Stimulated activated CD8-positive, alpha-beta memory T cell treated with anti-CD3 and anti-CD28 coated beads, Interleukin-4, amount 100 ng/mL, for 4 hours (primary cell): ENCODE results near the gene RASL12.

Experiments
- DNase-seq, 2 donors: peaks; one replicate each; pipeline ENCODE4 v3.0.0-alpha.2; 2020; ENCODE audit warnings: low read depth in 2 of 2, low spot score in 1 of 2

RASL12 gene

DNA sequence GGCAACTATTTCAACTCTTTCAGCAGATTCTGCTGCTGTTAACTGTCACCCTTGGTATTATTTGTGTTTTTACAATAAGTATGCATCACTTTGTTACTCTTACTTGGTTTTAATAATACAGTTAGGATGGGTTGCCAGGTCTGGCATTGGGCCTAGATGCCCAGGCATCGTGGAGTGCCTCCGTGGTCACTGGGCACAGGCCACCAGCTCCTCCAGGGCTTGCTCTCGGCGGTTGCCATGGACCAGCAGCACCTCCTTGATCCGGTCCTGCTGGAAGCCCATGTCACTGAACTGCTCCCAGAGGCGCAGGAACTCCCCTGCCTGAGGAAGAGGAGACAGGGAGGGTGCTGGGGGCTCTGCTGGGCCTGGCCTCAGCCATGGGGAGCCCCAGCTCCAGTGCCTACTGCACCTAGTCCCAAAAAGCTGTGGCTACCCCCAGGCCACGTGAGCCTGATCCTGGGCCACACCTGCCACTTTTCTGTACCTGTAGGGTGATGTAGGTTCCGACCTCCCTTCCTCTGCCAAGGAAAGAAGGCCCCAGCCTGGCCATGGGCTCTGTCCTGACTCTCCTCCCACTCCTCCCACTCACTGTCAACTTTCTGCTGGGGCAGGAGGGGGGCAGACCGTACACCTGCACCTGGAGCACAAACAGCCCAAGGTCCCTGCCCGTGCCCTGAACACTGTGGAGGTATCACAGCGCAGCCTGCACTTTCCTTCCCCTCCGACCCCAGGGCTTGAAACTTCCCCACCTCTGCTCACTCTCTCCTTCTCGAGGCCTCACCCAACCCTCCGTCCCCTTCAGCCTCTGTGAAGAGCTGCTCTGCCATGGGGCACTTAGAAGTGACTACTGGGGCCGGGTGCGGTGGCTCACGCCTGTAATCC lies 25.4 kb upstream of the RASL12 start:
- DNase-seq, result no peak

DNA sequence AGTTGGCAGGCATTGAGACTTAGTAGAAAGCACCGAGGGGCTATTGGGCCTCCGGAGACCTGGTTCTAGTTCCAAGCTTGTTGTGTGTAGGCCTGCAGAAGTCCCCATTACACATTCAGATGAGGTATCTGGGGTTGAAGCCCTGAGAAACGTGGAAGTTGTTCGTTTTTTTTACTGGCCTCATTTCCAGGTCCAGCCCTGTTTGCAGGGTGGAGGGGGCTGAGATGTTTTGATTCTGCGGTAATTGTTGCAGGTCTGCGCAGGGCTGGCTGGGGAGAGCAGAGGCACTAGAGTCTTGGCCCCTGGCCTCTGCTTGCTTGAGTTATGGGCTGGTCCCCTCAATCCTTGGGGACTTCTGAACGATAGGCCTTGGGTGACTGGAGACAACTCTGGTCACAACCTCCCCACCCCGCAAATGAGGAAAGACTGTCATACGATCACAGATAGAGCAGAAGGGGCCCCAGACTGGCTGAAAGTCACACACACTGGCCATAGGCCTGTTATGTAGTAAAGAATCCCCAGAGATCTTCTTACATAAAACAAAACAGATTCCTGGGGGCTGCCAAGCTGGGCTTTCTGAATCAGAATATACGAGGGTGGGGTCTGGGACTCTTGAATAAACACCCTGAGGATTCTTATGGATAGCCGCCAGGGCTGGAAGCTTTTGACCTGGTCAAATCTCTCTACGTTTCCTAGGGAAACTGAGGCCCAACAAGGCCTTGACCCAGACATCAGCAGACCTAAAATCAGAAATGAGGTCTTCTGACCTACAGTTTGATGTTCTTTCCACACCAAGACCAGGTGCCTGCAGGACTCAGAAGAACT lies 24.4 kb upstream of the RASL12 start:
- no peak for DNase-seq

GRCh38 chr15:65089206-65089824 lies 21.5 kb upstream of the RASL12 start:
- no peak for DNase-seq

DNA sequence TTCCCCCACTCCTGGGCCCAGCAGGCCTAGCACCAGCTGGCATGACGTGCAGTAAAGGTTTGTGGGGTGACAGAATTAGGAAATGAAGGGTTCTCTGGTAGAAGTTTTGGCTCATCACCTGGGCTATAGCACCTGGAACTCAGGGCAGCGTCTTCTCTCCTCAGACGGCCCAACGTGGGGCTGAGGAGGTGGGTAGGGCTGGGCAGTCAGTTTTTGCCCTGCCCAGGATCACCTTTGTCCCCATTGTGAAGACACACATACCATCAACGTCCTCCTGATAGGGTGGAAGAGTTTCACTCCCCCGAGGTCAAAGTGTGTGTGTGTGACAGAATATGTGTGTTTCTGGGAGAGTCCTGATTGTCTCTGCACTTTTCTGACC lies 20.8 kb upstream of the RASL12 start:
- no peak for DNase-seq

DNA sequence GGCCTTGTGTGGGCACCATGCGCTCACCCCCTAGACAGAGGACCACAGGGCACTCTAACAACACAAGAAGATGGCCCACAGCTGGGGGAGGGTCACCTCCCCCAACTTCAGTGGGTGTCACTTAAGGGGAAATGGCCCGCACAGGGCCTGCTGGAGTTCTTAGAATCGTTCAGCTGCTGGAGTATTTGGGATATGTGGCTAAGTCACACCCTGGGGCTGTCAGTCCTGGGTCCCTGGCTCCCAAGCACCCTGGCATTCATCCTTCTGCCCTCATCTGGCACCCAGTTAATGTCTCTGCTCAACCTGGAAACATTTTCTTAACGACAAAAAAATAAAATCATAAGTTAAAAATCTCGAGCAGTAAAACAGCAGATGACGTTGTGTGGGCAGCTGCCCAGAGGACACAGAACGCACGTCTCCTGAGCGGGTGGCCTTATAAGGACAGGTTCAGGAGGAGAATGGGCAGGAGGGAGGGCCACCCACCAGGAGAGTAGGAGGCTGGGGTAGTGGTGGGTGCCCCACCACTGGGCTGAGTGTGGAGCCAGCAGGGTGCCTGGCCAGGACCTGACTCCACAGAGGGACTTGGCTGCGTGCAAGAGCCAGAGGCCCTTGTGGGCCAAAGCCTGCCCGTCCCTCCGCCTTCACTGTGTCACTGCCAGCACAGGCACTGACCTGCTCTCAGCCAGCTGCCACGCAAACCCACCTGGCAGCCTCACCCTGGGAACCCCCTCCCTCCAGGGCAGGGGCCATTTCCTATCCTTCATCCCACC lies 20.3 kb upstream of the RASL12 start:
- DNase-seq, result no peak

- DNase-seq, result no peak
Measured at GRCh38 chr15:65087411-65087810, 19.6 kb upstream of the RASL12 start.

GRCh38 chr15:65086680-65087111 lies 18.9 kb upstream of the RASL12 start:
- no peak for DNase-seq

- DNase-seq, result no peak
Measured at GRCh38 chr15:65085990-65086679, 18.3 kb upstream of the RASL12 start.

DNA sequence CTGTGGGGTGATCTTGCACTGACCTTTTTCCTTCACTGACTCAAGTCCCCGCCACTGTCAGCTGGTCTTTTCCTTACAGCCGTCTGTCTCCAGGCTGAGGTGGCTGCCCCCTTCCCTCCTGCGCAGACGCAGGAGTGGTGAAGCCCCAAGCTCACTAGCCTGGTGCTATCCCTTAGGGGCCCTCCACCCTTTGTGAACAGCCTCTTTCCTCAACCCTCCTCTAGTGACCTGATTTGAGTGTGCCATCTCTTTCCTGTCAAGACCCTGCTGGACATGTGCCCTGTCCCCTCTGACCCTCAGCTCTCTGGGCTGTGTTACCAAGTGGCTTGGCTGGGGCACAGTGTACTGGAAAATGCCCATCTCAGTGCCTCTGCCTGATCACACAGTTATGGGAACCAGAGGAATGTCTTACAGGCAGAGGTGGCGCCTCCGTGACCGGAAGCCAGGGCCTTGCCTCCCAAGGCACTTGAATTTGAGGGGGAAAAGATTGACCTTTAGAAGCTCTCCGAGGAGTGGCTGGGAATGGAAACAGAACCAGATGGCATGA lies 17.5 kb upstream of the RASL12 start:
- DNase-seq, result no peak

- DNase-seq, result no peak
Measured at GRCh38 chr15:65084500-65085206, 16.9 kb upstream of the RASL12 start.

DNA sequence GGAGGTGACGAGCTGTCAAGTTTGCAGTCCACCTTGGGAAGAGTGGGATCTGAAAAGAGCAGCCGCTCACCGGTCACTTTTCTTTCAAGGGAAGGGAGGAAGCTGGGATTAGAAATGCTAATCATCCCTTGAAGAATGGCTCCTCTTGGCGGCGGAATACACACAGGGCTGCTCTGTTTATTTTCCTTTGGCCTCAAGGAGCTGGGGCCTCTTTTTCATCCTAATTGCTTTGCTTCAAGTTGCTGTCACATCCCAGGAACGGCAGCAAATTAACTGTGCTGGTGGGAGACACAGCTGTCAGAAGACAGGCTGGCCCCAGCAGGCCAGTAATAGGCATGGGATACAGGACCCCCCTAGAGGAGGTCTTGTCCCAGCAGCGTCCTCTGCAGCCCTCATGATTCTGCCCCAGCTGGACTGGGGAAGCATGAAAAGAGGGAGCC lies 15.5 kb upstream of the RASL12 start:
- DNase-seq, result no peak

DNA sequence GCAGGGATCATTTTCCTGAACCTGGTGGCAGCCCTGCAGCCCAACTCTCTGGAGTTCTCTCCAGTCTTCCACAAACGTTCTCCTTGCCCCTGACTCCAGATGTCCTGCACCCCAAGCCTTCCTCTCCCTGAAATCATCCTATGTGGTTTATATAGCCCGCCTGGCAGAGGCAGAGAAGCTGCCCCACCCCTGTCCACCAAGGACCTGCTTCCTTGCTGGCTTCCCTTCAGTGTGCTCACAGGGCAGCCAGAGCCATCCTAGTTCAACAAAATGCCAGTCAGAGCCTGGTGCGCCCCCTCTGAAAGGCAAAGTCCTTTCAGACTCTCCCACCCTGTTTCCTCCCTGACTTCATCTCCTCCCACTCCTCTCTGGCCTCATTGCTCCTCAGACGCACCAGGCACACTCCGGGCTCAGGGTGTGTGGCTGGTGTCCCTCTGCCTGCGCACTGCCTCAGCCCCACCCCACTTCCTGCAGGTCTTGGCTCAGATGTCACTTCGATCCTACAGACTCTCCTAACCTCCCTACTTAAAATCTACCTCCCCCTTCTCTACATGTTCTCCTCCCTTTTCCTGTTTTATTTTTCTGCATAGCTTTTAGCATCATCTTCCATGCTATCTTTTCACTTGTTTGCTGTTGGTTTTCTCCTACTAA lies 14.6 kb upstream of the RASL12 start:
- no peak for DNase-seq

GRCh38 chr15:65081758-65082157 lies 14.0 kb upstream of the RASL12 start:
- peak in 1 of 2 donors; percentile 11 for DNase-seq

- DNase-seq, result no peak
Measured at GRCh38 chr15:65081270-65081669, 13.5 kb upstream of the RASL12 start.

DNA sequence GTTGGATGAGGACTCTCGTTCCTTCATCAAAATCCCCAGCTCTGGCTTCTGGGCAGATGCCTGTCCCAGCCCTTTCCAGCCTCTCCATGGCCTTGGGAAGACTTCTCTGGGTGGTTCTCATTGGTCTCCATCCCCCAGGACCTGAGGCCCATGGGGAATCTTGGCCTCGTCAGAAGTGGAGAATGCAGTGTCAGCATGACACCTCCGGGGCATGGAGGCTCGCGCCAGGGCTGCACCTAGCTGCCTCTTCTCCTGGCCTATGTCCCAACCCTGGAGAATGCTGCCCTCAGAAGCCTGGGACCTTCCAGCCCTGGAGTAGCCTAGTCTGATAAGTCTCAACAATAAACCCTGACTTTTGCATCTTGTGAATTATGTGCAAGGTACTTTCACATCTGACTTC lies 11.8 kb upstream of the RASL12 start:
- no peak for DNase-seq

- DNase-seq, result no peak
Measured at GRCh38 chr15:65077981-65078352, 10.2 kb upstream of the RASL12 start.

DNA sequence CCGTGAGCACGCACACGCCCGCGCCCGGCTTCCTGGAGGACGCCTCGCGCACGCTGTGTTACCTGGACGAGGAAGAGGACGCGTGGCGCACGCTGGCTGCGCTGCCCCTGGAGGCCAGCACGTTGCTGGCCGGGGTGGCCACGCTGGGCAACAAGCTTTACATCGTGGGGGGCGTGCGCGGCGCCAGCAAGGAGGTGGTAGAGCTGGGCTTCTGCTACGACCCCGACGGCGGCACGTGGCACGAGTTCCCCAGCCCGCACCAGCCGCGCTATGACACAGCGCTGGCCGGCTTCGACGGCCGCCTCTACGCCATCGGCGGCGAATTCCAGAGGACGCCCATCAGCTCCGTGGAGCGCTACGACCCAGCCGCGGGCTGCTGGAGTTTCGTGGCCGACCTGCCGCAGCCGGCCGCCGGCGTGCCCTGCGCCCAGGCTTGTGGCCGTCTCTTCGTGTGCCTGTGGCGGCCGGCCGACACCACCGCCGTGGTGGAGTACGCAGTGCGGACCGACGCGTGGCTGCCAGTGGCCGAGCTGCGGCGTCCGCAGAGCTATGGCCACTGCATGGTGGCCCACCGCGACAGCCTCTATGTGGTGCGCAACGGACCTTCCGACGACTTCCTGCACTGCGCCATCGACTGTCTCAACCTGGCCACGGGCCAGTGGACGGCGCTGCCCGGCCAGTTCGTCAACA lies 9.6 kb upstream of the RASL12 start:
- no peak for DNase-seq

- DNase-seq, result no peak
Measured at GRCh38 chr15:65076486-65077290, 8.9 kb upstream of the RASL12 start, which contains the start of gene KBTBD13. Gene KBTBD13 (plus strand): TSS chr15:65076746. CDS start chr15:65076816, 70 bp downstream.
